Upper lobe of right lung (tissue), 1 donor: ENCODE measurements around the gene RANBP10. TPM values are rescaled to one million over a fixed set of nuclear protein-coding genes. Genes with fewer than 3 reads are reported as not detected.

Source experiments
- ATAC-seq: fragments of 200-7000 bp; cut with Tn5 transposase; one replicate; pipeline ENCODE4 v1.9.1; 2020; ENCODE audit warnings: mild to moderate bottlenecking, moderate library complexity
- DNase-seq: peaks from one replicate; pipeline ENCODE4 v3.0.0-alpha.2; 2020
- H3K27ac ChIP-seq: fragments of 200-600 bp; one replicate; pipeline ENCODE4 v1.8.0; 2022
- H3K27me3 ChIP-seq: fragments of 200-600 bp; one replicate; pipeline ENCODE4 v1.8.0; 2022; ENCODE audit warnings: mild to moderate bottlenecking
- H3K36me3 ChIP-seq: fragments of 200-600 bp; one replicate; pipeline ENCODE4 v1.8.0; 2022
- H3K4me1 ChIP-seq: fragments of 200-600 bp; one replicate; pipeline ENCODE4 v1.8.0; 2022
- H3K4me3 ChIP-seq: fragments of 200-600 bp; one replicate; pipeline ENCODE4 v1.8.0; 2022; ENCODE audit warnings: mild to moderate bottlenecking
- H3K9me3 ChIP-seq: fragments of 200-600 bp; one replicate; pipeline ENCODE4 v1.8.0; 2022
- intact Hi-C: fragments of 100-400 bp; cut with DNase I; formaldehyde crosslinking; loops from one replicate; pipeline ENCODE4 v1.11.0; 2022
- total RNA-seq: library from RNA; stranded (reverse); fragmentation: NEBNext Ultra II Directional; extraction: Animal tissue kit (Norgen Biotek cat#: 25700); gene quantifications from one replicate; pipeline ENCODE4 v1.2.1, GENCODE V29; 2021
- TF ChIP-seq, protein P1 (sequence below): fragments of 200-600 bp; IDR thresholded peaks from one replicate; pipeline ENCODE4 v1.8.0; 2022; ENCODE audit warnings: antibody characterized with exemption
- donor health status: DM: no; HTN: yes; CAD: no; lungs with severe emphysema.

Gene RANBP10
- total RNA-seq, 1 donor from 2014 or later: 19.2 TPM

DNA sequence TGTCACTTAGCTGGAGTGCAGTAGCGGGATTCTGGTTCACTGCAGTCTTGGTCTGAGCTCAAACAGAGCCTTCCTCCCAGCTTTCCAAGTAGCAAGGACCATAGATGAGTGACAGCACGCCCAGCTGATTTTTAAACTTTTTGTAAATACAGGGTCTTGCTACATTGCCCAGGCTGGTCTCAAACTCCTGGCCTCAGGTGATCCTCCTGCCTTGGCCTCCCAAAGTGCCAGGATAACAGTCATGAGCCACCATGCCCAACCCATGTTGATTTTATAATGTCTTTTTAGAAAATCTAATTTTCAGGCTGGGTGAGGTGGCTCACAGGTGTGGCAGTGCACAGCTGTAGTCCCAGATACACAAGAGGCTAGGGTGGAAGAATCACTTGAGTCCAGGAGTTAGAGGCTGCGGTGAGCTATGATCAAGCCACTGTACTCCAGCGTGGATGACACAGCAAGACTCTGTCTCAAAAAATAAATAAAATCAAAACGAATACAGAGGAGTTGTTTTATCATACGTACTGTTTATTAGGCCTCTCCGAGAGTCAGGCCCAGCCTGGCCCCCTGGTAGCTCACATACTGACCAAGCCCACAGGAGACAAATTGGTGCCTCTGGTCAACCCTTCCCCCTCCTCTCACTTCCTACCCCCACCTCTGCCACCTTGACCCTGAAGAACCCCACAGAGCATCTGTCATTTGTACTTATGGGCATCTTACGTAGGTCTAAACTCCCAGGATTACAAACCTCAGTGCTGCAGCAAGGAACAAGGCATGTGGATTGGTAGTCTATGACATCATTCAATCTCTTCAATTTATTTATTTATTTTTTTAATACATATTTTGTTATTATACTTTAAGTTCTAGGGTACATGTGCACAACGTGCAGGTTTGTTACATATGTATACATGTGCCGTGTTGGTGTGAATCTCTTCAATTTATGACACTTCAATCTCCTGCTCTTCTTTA, 126.1 kb downstream of the RANBP10 start:
- TF ChIP-seq, protein P1, sequence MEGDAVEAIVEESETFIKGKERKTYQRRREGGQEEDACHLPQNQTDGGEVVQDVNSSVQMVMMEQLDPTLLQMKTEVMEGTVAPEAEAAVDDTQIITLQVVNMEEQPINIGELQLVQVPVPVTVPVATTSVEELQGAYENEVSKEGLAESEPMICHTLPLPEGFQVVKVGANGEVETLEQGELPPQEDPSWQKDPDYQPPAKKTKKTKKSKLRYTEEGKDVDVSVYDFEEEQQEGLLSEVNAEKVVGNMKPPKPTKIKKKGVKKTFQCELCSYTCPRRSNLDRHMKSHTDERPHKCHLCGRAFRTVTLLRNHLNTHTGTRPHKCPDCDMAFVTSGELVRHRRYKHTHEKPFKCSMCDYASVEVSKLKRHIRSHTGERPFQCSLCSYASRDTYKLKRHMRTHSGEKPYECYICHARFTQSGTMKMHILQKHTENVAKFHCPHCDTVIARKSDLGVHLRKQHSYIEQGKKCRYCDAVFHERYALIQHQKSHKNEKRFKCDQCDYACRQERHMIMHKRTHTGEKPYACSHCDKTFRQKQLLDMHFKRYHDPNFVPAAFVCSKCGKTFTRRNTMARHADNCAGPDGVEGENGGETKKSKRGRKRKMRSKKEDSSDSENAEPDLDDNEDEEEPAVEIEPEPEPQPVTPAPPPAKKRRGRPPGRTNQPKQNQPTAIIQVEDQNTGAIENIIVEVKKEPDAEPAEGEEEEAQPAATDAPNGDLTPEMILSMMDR: no peak
- DNase-seq (no peak), ATAC-seq (no peak)
- intact Hi-C loops: loop anchor here (10.0 kb wide), 1 partner anchor 245 kb away; no protein-coding TSS in a partner anchor
- H3K9me3 ChIP-seq: no peaks in the 10 kb centered on the region
- peaks cover 8% of the 10 kb centered on the region for H3K36me3 ChIP-seq
- peaks cover 1% of the 10 kb centered on the region for H3K4me1 ChIP-seq
- H3K27ac ChIP-seq: no peak overlapping the region
- no peaks in the 10 kb centered on the region for H3K27me3 ChIP-seq
- H3K4me3 ChIP-seq: no peak overlapping the region

DNA sequence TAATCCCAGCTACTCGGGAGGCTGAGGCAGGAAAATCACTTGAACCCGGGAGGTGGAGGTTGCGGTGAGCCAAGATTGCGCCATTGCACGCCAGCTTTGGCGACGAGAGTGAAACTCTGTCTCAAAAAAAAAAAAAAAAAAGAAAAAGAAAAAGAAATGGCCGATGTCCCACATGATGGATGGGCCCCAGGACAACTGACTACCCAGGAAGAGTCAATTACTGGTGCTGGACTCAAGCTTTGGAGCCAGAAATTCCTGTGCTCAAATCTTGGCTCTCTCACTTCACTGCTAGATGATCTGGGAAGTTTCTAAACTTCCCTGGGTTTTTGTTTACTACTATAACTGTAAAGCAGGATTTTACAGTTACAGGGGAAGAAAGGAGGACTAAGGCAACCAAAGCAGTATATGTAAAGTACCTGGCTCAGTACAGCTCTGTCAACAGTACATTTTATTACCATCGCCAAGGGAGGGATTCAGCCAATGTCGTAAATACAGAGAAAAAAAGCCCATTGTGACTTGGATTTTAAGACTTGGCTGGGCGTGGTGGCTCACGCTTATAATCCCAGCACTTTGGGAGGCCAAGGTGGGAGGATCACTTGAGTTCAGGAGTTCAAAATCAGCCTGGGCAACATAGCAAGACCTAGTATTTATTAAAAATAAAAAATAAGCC, 127.9 kb downstream of the RANBP10 start:
- Histone ChIP-seq H3K4me3 (no peak overlapping the region), H3K27ac (no peak overlapping the region), H3K36me3 (no peaks in the 10 kb centered on the region), H3K9me3 (no peaks in the 10 kb centered on the region), H3K27me3 (no peaks in the 10 kb centered on the region), H3K4me1 (peaks cover 14% of the 10 kb centered on the region)
- intact Hi-C loops: loop anchor here (10.0 kb wide), 1 partner anchor 246 kb away; no protein-coding TSS in a partner anchor
- TF ChIP-seq, protein P1: no peak
- DNase-seq (no peak), ATAC-seq (no peak)

DNA sequence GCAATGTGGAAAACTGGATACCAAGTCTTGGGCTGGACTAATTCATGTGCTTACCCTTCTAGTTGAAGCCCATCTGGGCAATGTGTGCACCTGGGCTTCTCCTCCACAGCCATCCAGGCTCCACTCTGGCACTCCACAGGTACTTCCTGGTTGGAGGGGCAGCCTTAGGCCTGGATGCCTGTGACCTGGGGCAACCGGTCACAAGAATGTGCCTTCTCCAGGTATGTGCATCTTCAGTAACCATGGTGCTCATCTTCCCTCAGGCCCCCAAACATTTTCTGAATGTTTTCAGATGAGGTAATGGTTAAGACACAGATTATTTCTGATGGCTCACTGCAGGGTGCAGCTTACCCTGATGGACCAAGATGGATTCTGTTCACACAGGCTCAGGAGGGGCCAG, 128.6 kb downstream of the RANBP10 start:
- ATAC-seq: no peak
- H3K4me1 ChIP-seq: peaks cover 21% of the 10 kb centered on the region
- H3K27me3 ChIP-seq: no peaks in the 10 kb centered on the region
- intact Hi-C loops: loop anchor here (10.0 kb wide), 1 partner anchor 247 kb away; no protein-coding TSS in a partner anchor
- H3K36me3 ChIP-seq: no peaks in the 10 kb centered on the region
- H3K27ac ChIP-seq: no peak overlapping the region
- TF ChIP-seq, protein P1: no peak
- H3K4me3 ChIP-seq: no peak overlapping the region
- H3K9me3 ChIP-seq: no peaks in the 10 kb centered on the region
- no peak for DNase-seq

DNA sequence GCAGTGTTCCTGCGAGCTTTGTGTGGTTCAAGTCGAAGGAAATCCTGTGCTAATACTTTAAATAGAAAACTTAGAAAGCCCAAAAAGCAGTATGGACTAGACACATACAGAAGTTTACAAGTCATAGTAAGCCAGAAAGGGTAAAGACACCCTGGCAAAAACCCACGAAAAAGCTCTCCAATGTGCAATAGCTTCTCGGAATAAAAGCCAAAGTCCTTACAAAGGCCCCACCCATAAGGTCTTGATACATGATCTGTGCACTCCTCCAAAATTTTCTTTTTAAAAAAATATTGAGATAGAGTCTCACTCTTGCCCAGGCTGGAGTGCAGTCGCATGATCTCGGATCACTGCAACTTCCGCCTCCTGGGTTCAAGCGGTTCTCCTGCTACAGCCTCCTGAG, 129.4 kb downstream of the RANBP10 start:
- no peak for ATAC-seq
- H3K27ac ChIP-seq: no peak overlapping the region
- DNase-seq: no peak

DNA sequence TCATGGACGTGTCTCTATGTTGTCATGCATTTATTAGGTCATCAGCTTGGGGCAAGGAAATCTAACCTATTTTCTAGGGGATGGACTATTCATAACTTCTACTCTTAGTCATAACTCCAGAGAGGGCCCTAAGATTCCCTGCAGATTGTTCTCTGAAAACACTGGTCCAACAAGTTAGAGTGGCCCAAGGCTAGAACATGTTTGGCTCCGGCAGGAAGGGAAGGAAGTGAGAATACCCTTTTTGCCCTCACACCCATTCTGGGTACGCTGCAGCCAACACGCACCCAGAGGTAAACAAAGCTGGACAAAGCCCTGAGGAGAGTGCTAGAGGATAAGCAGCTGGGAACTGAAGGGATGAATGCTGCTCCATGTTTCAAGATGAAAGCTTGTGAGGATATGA, 129.8 kb downstream of the RANBP10 start:
- no peak for DNase-seq
- H3K36me3 ChIP-seq: no peaks in the 10 kb centered on the region
- TF ChIP-seq, protein P1: no peak
- no peaks in the 10 kb centered on the region for H3K9me3 ChIP-seq
- H3K27me3 ChIP-seq: no peaks in the 10 kb centered on the region
- ATAC-seq: no peak
- intact Hi-C loops: loop anchor here (10.0 kb wide), 1 partner anchor 248 kb away; no protein-coding TSS in a partner anchor
- no peak overlapping the region for H3K4me3 ChIP-seq
- H3K4me1 ChIP-seq: peaks cover 25% of the 10 kb centered on the region
- no peak overlapping the region for H3K27ac ChIP-seq

More for the DNA sequence above, 129.4 kb downstream of the RANBP10 start:
- H3K36me3 ChIP-seq: no peaks in the 10 kb centered on the region
- H3K4me3 ChIP-seq: no peak overlapping the region
- H3K4me1 ChIP-seq: peaks cover 25% of the 10 kb centered on the region
- TF ChIP-seq, protein P1: no peak
- no peaks in the 10 kb centered on the region for H3K27me3 ChIP-seq
- no peaks in the 10 kb centered on the region for H3K9me3 ChIP-seq
- intact Hi-C loops: loop anchor here (10.0 kb wide), 1 partner anchor 248 kb away; no protein-coding TSS in a partner anchor
